Panc1 (cell line): Measurements from ENCODE around the gene RASSF8. TPM values are rescaled to one million over a fixed set of nuclear protein-coding genes. Genes with fewer than 3 reads are reported as not detected.

Source experiments
- ATAC-seq: fragments of 200-7000 bp; cut with Tn5 transposase; 2 replicates; pipeline ENCODE4 v1.9.1; 2020; ENCODE audit warnings: mild to moderate bottlenecking, moderate library complexity
- BruUV-seq: library from RNA; stranded (reverse); fragments of 400-500 nt; replicated peaks from 2 replicates; lab custom pipeline; 2021; lab: Mats Ljungman, UMichigan
- CTCF ChIA-PET: fragments of 300-600 bp; sonication (Branson Sonifier 250); formaldehyde crosslinking; loops from one replicate; lab custom pipeline; 2022; ENCODE audit warnings: antibody characterized with exemption; lab: Charles Lee
- POLR2A ChIA-PET: fragments of 300-600 bp; sonication (Branson Sonifier 250); formaldehyde crosslinking; loops from one replicate; lab custom pipeline; 2022; ENCODE audit warnings: antibody characterized with exemption; lab: Charles Lee
- DNase-seq: peaks from one replicate; pipeline ENCODE4 v3.0.0-alpha.2; 2010; ENCODE audit warnings: low read depth, low spot score
- H3K27ac ChIP-seq: 2 replicates; pipeline ENCODE4 v1.5.1; 2011; ENCODE audit warnings: mild to moderate bottlenecking, low read length, inconsistent platforms
- H3K27me3 ChIP-seq: fragments of 200-500 bp; sonication (Bioruptor generic); 2 replicates; pipeline ENCODE4 v1.6.0; 2014; ENCODE audit warnings: low read length, inconsistent platforms; ENCODE audit not compliant: control insufficient read depth, insufficient read depth
- H3K36me3 ChIP-seq: fragments of 200-500 bp; sonication (Bioruptor generic); 2 replicates; pipeline ENCODE4 v1.5.1; 2014; ENCODE audit warnings: inconsistent platforms, mild to moderate bottlenecking, low read length, moderate library complexity; ENCODE audit not compliant: control insufficient read depth, insufficient read depth
- H3K4me1 ChIP-seq: 2 replicates; pipeline ENCODE4 v1.5.1; 2011; ENCODE audit warnings: inconsistent platforms, mild to moderate bottlenecking, low read length, moderate library complexity; ENCODE audit not compliant: control insufficient read depth, insufficient read depth
- H3K4me3 ChIP-seq, 2 experiments: 2 replicates each; pipeline ENCODE4 v1.5.1; 2011 to 2012; ENCODE audit warnings: low read depth in 2 of 2, low read length in 2 of 2, mild to moderate bottlenecking in 2 of 2, inconsistent platforms in 1 of 2, moderate library complexity in 1 of 2
- H3K9me3 ChIP-seq: fragments of 200-500 bp; sonication (Bioruptor generic); 2 replicates; pipeline ENCODE4 v1.5.1; 2014; ENCODE audit warnings: low read depth, mild to moderate bottlenecking, inconsistent platforms, low read length, moderate library complexity; ENCODE audit not compliant: control insufficient read depth, insufficient read depth
- CTCF ChIP-seq: fragments of 450-650 bp; IDR thresholded peaks from 2 replicates; pipeline ENCODE4 v1.5.1; 2017; ENCODE audit warnings: mild to moderate bottlenecking
- POLR2AphosphoS5 ChIP-seq: IDR thresholded peaks from 2 replicates; pipeline ENCODE4 v1.6.1; 2012; ENCODE audit warnings: mild to moderate bottlenecking, low read depth, low read length, moderate library complexity
- REST ChIP-seq, 2 experiments: IDR thresholded peaks; 2 replicates each; pipeline ENCODE4 v1.6.1; 2011 to 2012; ENCODE audit warnings: low read depth in 2 of 2, control low read depth in 1 of 2, low read length in 1 of 2, mild to moderate bottlenecking in 1 of 2, moderate library complexity in 1 of 2; ENCODE audit not compliant: insufficient read depth in 1 of 2
- SIN3A ChIP-seq: IDR thresholded peaks from 2 replicates; pipeline ENCODE4 v1.6.1; 2012; ENCODE audit warnings: low read depth, mild to moderate bottlenecking, low read length, moderate library complexity, borderline replicate concordance; ENCODE audit not compliant: insufficient read depth
- TCF7L2 ChIP-seq: IDR thresholded peaks from 2 replicates; pipeline ENCODE4 v1.6.1; 2011; ENCODE audit warnings: mild to moderate bottlenecking, low read depth, low read length, inconsistent platforms
- in situ Hi-C: cut with HindIII; loops from 2 replicates; pipeline ENCODE4 v1.10.0; 2016; ENCODE audit warnings: low sequenced_read_pairs, low pct_unique_long_range_greater_than_20kb
- intact Hi-C: fragments of 100-400 bp; cut with micrococcal nuclease; formaldehyde crosslinking; loops from one replicate; pipeline ENCODE4 v1.10.0; 2022; ENCODE audit not compliant: unreplicated experiment
- total RNA-seq: library from RNA; stranded (reverse); gene quantifications from one replicate; pipeline ENCODE4 v1.2.1, GENCODE V29; 2021; ENCODE audit not compliant: unreplicated experiment

The RASSF8 gene
- total RNA-seq, 1 experiment from 2014 or later: 103 TPM

GRCh38 chr12:25994901-25995625 lies 36.6 kb downstream of the RASSF8 start:
- POLR2A ChIA-PET: no interaction called here
- Histone ChIP-seq H3K27me3 (no peaks in the 10 kb centered on the region), H3K9me3 (no peaks in the 10 kb centered on the region), H3K27ac (no peak overlapping the region), H3K4me3 (no peak overlapping the region), H3K4me1 (peaks cover 33% of the 10 kb centered on the region), H3K36me3 (no peaks in the 10 kb centered on the region)
- intact Hi-C loops (no loop called here), in situ Hi-C loops (no loop called here)
- BruUV-seq: no TSS peak
- CTCF ChIA-PET: no interaction called here
- no peak for DNase-seq
- TF ChIP-seq TCF7L2 (no peak), CTCF (no peak), POLR2AphosphoS5 (no peak), REST (IDR thresholded peaks at IDR 0.05; ENCODE audit: insufficient read depth in 1 of 2, low read depth in 2 of 2, low read length in 1 of 2) (no peak), SIN3A (no peak)
- ATAC-seq: no peak

DNA sequence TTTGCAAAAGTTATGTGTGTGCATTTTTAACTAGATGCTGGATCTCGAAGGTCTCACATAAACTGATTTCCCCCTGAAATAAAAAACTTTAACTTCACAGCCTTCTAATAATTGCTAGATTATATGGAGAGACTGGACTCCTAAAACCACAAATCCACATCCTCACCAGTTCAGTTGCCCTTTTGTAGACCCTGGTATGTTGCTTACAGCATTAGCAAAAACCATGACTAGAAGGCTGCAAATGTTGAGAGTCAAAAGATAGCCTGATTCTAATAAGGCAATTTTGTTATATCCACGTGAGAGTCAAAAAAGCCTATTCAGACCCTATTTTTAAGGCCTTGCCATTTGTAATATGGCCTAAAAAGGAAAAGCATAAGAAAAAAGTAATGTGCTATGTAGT lies 37.4 kb downstream of the RASSF8 start:
- in situ Hi-C loops (no loop called here), intact Hi-C loops (no loop called here)
- H3K36me3 ChIP-seq: no peaks in the 10 kb centered on the region
- no peak overlapping the region for H3K4me3 ChIP-seq
- CTCF ChIA-PET: no interaction called here
- peaks cover 33% of the 10 kb centered on the region for H3K4me1 ChIP-seq
- POLR2A ChIA-PET: no interaction called here
- H3K9me3 ChIP-seq: no peaks in the 10 kb centered on the region
- H3K27ac ChIP-seq: peak overlapping the region; percentile 67; the same call in 1 of the 2 replicates
- DNase-seq (no peak), ATAC-seq (no peak)
- no TSS peak for BruUV-seq
- no peaks in the 10 kb centered on the region for H3K27me3 ChIP-seq
- no peak for TF ChIP-seq POLR2AphosphoS5
- no peak for TF ChIP-seq CTCF
- no peak for TF ChIP-seq REST (IDR thresholded peaks at IDR 0.05; ENCODE audit: insufficient read depth in 1 of 2, low read depth in 2 of 2, low read length in 1 of 2)
- no peak for TF ChIP-seq SIN3A
- TF ChIP-seq TCF7L2: no peak
